Measurements from ENCODE around the gene CLUH.
"Not testable (repeated sequence)": the region's sequence is repeated elsewhere in the genome, so short reads cannot be mapped to it uniquely, and the experiment has no call there.

Gene CLUH

GRCh38 chr17:2687074-2687418, 24.5 kb downstream of the CLUH start:
- no peak for DNase-seq (ENCODE audit: low spot score)

GRCh38 chr17:2685696-2686095, 25.9 kb downstream of the CLUH start:
- DNase-seq (ENCODE audit: low spot score) = no peak

GRCh38 chr17:2684549-2684948, 27.0 kb downstream of the CLUH start:
- no peak for DNase-seq (ENCODE audit: low spot score)

- no peak for DNase-seq (ENCODE audit: low spot score)
Observed at GRCh38 chr17:2683912-2684311, 27.7 kb downstream of the CLUH start.

- no peak for DNase-seq (ENCODE audit: low spot score)
Observed at GRCh38 chr17:2682176-2682938, 29.2 kb downstream of the CLUH start.

- DNase-seq (ENCODE audit: low spot score) = no peak
Observed at GRCh38 chr17:2681650-2682049, 29.9 kb downstream of the CLUH start.

- DNase-seq (ENCODE audit: low spot score) = no peak
Observed at GRCh38 chr17:2680961-2681360, 30.6 kb downstream of the CLUH start.

- not testable (repeated sequence) for DNase-seq (ENCODE audit: low spot score)
Observed at GRCh38 chr17:2679247-2679646, 32.3 kb downstream of the CLUH start.

GRCh38 chr17:2672026-2672425, 39.5 kb downstream of the CLUH start:
- DNase-seq (ENCODE audit: low spot score) = no peak

GRCh38 chr17:2660410-2660809, 51.2 kb downstream of the CLUH start:
- not testable (repeated sequence) for DNase-seq (ENCODE audit: low spot score)

GRCh38 chr17:2659337-2659736, 52.2 kb downstream of the CLUH start:
- DNase-seq (ENCODE audit: low spot score) = not testable (repeated sequence)

- no peak for DNase-seq (ENCODE audit: low spot score)
Observed at GRCh38 chr17:2656283-2656682, 55.3 kb downstream of the CLUH start.

- DNase-seq (ENCODE audit: low spot score) = no peak
Observed at GRCh38 chr17:2655546-2655945, 56.0 kb downstream of the CLUH start.

- DNase-seq (ENCODE audit: low spot score) = not testable (repeated sequence)
Observed at GRCh38 chr17:2652911-2653310, 58.7 kb downstream of the CLUH start.

GRCh38 chr17:2649191-2649590, 62.4 kb downstream of the CLUH start:
- no peak for DNase-seq (ENCODE audit: low spot score)

GRCh38 chr17:2647957-2648356, 63.6 kb downstream of the CLUH start:
- no peak for DNase-seq (ENCODE audit: low spot score)

GRCh38 chr17:2644971-2645370, 66.6 kb downstream of the CLUH start:
- DNase-seq (ENCODE audit: low spot score) = no peak
